HEK293 (cell line): ENCODE measurements around the gene CLP1.

Experiments used
- CTCF ChIP-seq: fragments of 450-650 bp; formaldehyde crosslinking; IDR thresholded peaks from 2 replicates; pipeline ENCODE4 v1.5.1; 2016; ENCODE audit warnings: missing biosample characterization, missing genetic modification characterization
- KLF7 ChIP-seq: fragments of 450-650 bp; formaldehyde crosslinking; IDR thresholded peaks from 2 replicates; pipeline ENCODE4 v1.5.1; 2016; ENCODE audit warnings: missing biosample characterization, missing genetic modification characterization, borderline replicate concordance
- MYNN ChIP-seq: fragments of 450-650 bp; formaldehyde crosslinking; IDR thresholded peaks from 2 replicates; pipeline ENCODE4 v1.5.1; 2016; ENCODE audit warnings: missing biosample characterization, missing genetic modification characterization, borderline replicate concordance
- REST ChIP-seq: fragments of 450-650 bp; formaldehyde crosslinking; IDR thresholded peaks from 2 replicates; pipeline ENCODE4 v1.5.1; 2016; ENCODE audit warnings: missing biosample characterization, missing genetic modification characterization
- SP7 ChIP-seq: fragments of 450-650 bp; formaldehyde crosslinking; IDR thresholded peaks from 2 replicates; pipeline ENCODE4 v1.5.1; 2016; ENCODE audit warnings: missing biosample characterization, missing genetic modification characterization
- YY1 ChIP-seq: fragments of 450-650 bp; formaldehyde crosslinking; IDR thresholded peaks from 2 replicates; pipeline ENCODE4 v1.5.1; 2018; ENCODE audit warnings: missing biosample characterization, missing genetic modification characterization
- ZNF138 ChIP-seq: fragments of 450-650 bp; formaldehyde crosslinking; IDR thresholded peaks from 2 replicates; pipeline ENCODE4 v1.5.1; 2016; ENCODE audit warnings: missing biosample characterization, missing genetic modification characterization, borderline replicate concordance
- ZNF18 ChIP-seq: fragments of 450-650 bp; formaldehyde crosslinking; IDR thresholded peaks from 2 replicates; pipeline ENCODE4 v1.5.1; 2016; ENCODE audit warnings: missing biosample characterization, missing genetic modification characterization
- ZNF248 ChIP-seq: fragments of 450-650 bp; formaldehyde crosslinking; IDR thresholded peaks from 2 replicates; pipeline ENCODE4 v1.5.1; 2017; ENCODE audit warnings: missing biosample characterization, missing genetic modification characterization
- ZNF513 ChIP-seq: fragments of 450-650 bp; IDR thresholded peaks from 2 replicates; pipeline ENCODE4 v1.5.1; 2018; ENCODE audit warnings: missing biosample characterization, missing genetic modification characterization
- ZNF558 ChIP-seq: fragments of 450-650 bp; formaldehyde crosslinking; IDR thresholded peaks from 2 replicates; pipeline ENCODE4 v1.5.1; 2016; ENCODE audit warnings: missing biosample characterization, missing genetic modification characterization
- ZNF791 ChIP-seq: fragments of 450-650 bp; formaldehyde crosslinking; IDR thresholded peaks from 2 replicates; pipeline ENCODE4 v1.5.1; 2016; ENCODE audit warnings: missing biosample characterization, missing genetic modification characterization

- TF ChIP-seq CTCF (tag by site-specific recombination), result no peak
- TF ChIP-seq REST (tag by site-specific recombination), result no peak
- no peak for TF ChIP-seq YY1 (tag by site-specific recombination)
- TF ChIP-seq ZNF18 (tag by site-specific recombination), result no peak
- no peak for TF ChIP-seq ZNF138
- TF ChIP-seq SP7, result no peak
- TF ChIP-seq KLF7 (tag by site-specific recombination), result no peak
- TF ChIP-seq ZNF791 (tag by site-specific recombination), result no peak
- no peak for TF ChIP-seq ZNF513
- no peak for TF ChIP-seq ZNF248 (tag by site-specific recombination)
- TF ChIP-seq ZNF558 (tag by site-specific recombination), result no peak
- TF ChIP-seq MYNN (tag by site-specific recombination), result no peak
Observed at GRCh38 chr11:57675176-57675941, 17.8 kb downstream of the CLP1 start.
